H1 (cell line): ENCODE results near the gene LRP2BP. TPM values are rescaled to one million over a fixed set of nuclear protein-coding genes. Genes with fewer than 3 reads are reported as not detected.

Source experiments
- CTCF ChIA-PET: fragments of 300-600 bp; sonication (Branson Sonifier 250); formaldehyde crosslinking; loops from one replicate; lab custom pipeline; 2021; ENCODE audit not compliant: partially characterized antibody; lab: Charles Lee
- POLR2A ChIA-PET: fragments of 300-600 bp; sonication (Branson Sonifier 250); formaldehyde crosslinking; loops from one replicate; lab custom pipeline; 2021; ENCODE audit warnings: inconsistent platforms; ENCODE audit not compliant: partially characterized antibody; lab: Charles Lee
- DNase-seq, 2 experiments: peaks; one replicate each; pipeline versions ENCODE4 v3.0.0 to v3.0.0-alpha.2; 2010 to 2022; ENCODE audit warnings: low spot score in 2 of 2, low read depth in 1 of 2, mixed read lengths in 1 of 2
- FAIRE-seq: peaks from 2 replicates; lab custom pipeline; 2011; peaks lifted over from hg19 to GRCh38; lab: Jason Lieb, UNC
- H2AFZ ChIP-seq: 2 replicates; pipeline ENCODE4 v1.8.1; 2012; ENCODE audit warnings: low read length, inconsistent platforms
- H2AK5ac ChIP-seq: 2 replicates; pipeline ENCODE4 v1.6.1; 2013; ENCODE audit warnings: low read depth, low read length
- H2BK120ac ChIP-seq: replicated peaks from 2 replicates; pipeline ENCODE3; 2013; ENCODE audit warnings: low read depth, low read length, inconsistent platforms
- H2BK12ac ChIP-seq: 2 replicates; pipeline ENCODE4 v1.6.1; 2013; ENCODE audit warnings: low read depth, low read length
- H2BK15ac ChIP-seq: 2 replicates; pipeline ENCODE4 v1.6.1; 2013; ENCODE audit warnings: low read length
- H2BK20ac ChIP-seq: 2 replicates; pipeline ENCODE4 v1.6.1; 2013; ENCODE audit warnings: low read length
- H2BK5ac ChIP-seq: 2 replicates; pipeline ENCODE4 v1.6.1; 2013; ENCODE audit warnings: low read depth, low read length
- H3K14ac ChIP-seq: 2 replicates; pipeline ENCODE4 v1.6.1; 2013; ENCODE audit warnings: inconsistent platforms; ENCODE audit not compliant: insufficient read length
- H3K18ac ChIP-seq: 2 replicates; pipeline ENCODE4 v1.6.1; 2013; ENCODE audit warnings: low read length; ENCODE audit errors: extremely low read depth
- H3K23ac ChIP-seq: 2 replicates; pipeline ENCODE4 v1.6.1; 2013; ENCODE audit warnings: inconsistent platforms; ENCODE audit not compliant: insufficient read length
- H3K23me2 ChIP-seq: 2 replicates; pipeline ENCODE4 v1.6.1; 2013; ENCODE audit warnings: low read depth, low read length
- H3K27ac ChIP-seq: 2 replicates; pipeline ENCODE4 v1.6.1; 2011; ENCODE audit warnings: low read depth, low read length, inconsistent platforms
- H3K27me3 ChIP-seq, 4 experiments: replicated peaks in 1 of 4; 1 replicate in 1 of 4; 2 replicates in 3 of 4; pipeline versions ENCODE4 v1.6.1 to v1.8.1; 2011 to 2013; ENCODE audit warnings: low read length in 3 of 4, mild to moderate bottlenecking in 3 of 4, inconsistent platforms in 2 of 4, mixed read lengths in 2 of 4, moderate library complexity in 1 of 4; ENCODE audit not compliant: control insufficient read depth in 3 of 4, insufficient read depth in 3 of 4; ENCODE audit errors: extremely low read depth in 1 of 4
- H3K36me3 ChIP-seq, 4 experiments: 2 replicates each; pipeline versions ENCODE4 v1.6.1 to v1.8.1; 2011 to 2013; ENCODE audit warnings: mild to moderate bottlenecking in 4 of 4, low read length in 3 of 4, moderate library complexity in 2 of 4, control low read depth in 1 of 4, inconsistent platforms in 1 of 4; ENCODE audit not compliant: insufficient read depth in 4 of 4, control insufficient read depth in 2 of 4
- H3K4ac ChIP-seq: replicated peaks from 2 replicates; pipeline ENCODE3; 2013; ENCODE audit warnings: low read length, low read depth, mixed read lengths, inconsistent platforms; ENCODE audit not compliant: insufficient read length
- H3K4me1 ChIP-seq, 4 experiments: replicated peaks in 1 of 4; 1 replicate in 1 of 4; 2 replicates in 3 of 4; pipeline versions ENCODE4 v1.6.1 to v1.8.1; 2011 to 2013; ENCODE audit warnings: low read length in 3 of 4, inconsistent platforms in 2 of 4, mixed read lengths in 1 of 4; ENCODE audit not compliant: insufficient read depth in 4 of 4, control insufficient read depth in 3 of 4
- H3K4me2 ChIP-seq, 2 experiments: 2 replicates each; pipeline versions ENCODE4 v1.6.1 to v1.8.1; 2011 to 2013; ENCODE audit warnings: low read depth in 2 of 2, low read length in 2 of 2, control low read depth in 1 of 2, inconsistent platforms in 1 of 2, mild to moderate bottlenecking in 1 of 2; ENCODE audit not compliant: insufficient read depth in 1 of 2
- H3K4me3 ChIP-seq, 4 experiments: fragments of 200-600, 300-600 bp in 1 of 4; sonication (generic), shearing (Covaris generic), sonication (Bioruptor Twin) in 1 of 4; 2 replicates each; pipeline versions ENCODE4 v1.5.1 to v1.8.1; 2011 to 2016; ENCODE audit warnings: low read length in 4 of 4, low read depth in 3 of 4, control low read depth in 2 of 4, inconsistent platforms in 2 of 4, mild to moderate bottlenecking in 2 of 4, mixed read lengths in 1 of 4, moderate library complexity in 1 of 4; ENCODE audit not compliant: insufficient read depth in 2 of 4; ENCODE audit errors: extremely low read depth in 1 of 4
- H3K56ac ChIP-seq: replicated peaks from 2 replicates; pipeline ENCODE3; 2013; ENCODE audit warnings: low read depth, mild to moderate bottlenecking, mixed read lengths, low read length, inconsistent platforms; ENCODE audit not compliant: insufficient read length
- H3K79me1 ChIP-seq: 2 replicates; pipeline ENCODE4 v1.6.1; 2013; ENCODE audit warnings: low read depth, low read length, control low read depth
- H3K79me2 ChIP-seq, 2 experiments: 2 replicates each; pipeline versions ENCODE4 v1.6.1 to v1.8.1; 2012 to 2013; ENCODE audit warnings: low read length in 2 of 2, mild to moderate bottlenecking in 2 of 2, inconsistent platforms in 1 of 2; ENCODE audit not compliant: insufficient read depth in 2 of 2, control insufficient read depth in 1 of 2
- H3K9ac ChIP-seq, 4 experiments: replicated peaks in 1 of 4; 1 replicate in 1 of 4; 2 replicates in 3 of 4; pipeline versions ENCODE4 v1.6.1 to v1.8.1; 2011 to 2013; ENCODE audit warnings: low read depth in 3 of 4, low read length in 3 of 4, control low read depth in 2 of 4, mild to moderate bottlenecking in 2 of 4, moderate library complexity in 2 of 4, inconsistent platforms in 1 of 4; ENCODE audit errors: extremely low read depth in 1 of 4
- H3K9me3 ChIP-seq, 2 experiments: 2 replicates each; pipeline versions ENCODE4 v1.6.1 to v1.8.1; 2012 to 2013; ENCODE audit warnings: mild to moderate bottlenecking in 2 of 2, moderate library complexity in 2 of 2, control low read depth in 1 of 2, inconsistent platforms in 1 of 2, low read depth in 1 of 2, low read length in 1 of 2, mixed read lengths in 1 of 2; ENCODE audit not compliant: insufficient read depth in 2 of 2
- H4K20me1 ChIP-seq, 2 experiments: replicated peaks in 1 of 2; 2 replicates each; pipeline versions ENCODE3 to v1.8.1; 2011 to 2013; ENCODE audit warnings: inconsistent platforms in 2 of 2, low read length in 2 of 2, mild to moderate bottlenecking in 1 of 2; ENCODE audit not compliant: insufficient read depth in 2 of 2, control insufficient read depth in 1 of 2
- H4K5ac ChIP-seq: 2 replicates; pipeline ENCODE4 v1.6.1; 2013; ENCODE audit warnings: low read length, low read depth, mixed read lengths, inconsistent platforms; ENCODE audit not compliant: insufficient read length
- H4K8ac ChIP-seq: 2 replicates; pipeline ENCODE4 v1.8.0; 2013; ENCODE audit warnings: mild to moderate bottlenecking, moderate library complexity, low read length, inconsistent platforms; ENCODE audit not compliant: insufficient read depth; ENCODE audit errors: extremely low read depth
- H4K91ac ChIP-seq: replicated peaks from 2 replicates; pipeline ENCODE3; 2013; ENCODE audit warnings: low read length, mixed read lengths, inconsistent platforms; ENCODE audit not compliant: insufficient read length
- CBX5 ChIP-seq: fragments of 300-800, 300-1000 bp; sonication (generic); IDR thresholded peaks from 2 replicates; pipeline ENCODE4 v1.7.1; 2016; ENCODE audit warnings: antibody characterized with exemption, low read length, low read depth
- CHD1 ChIP-seq: IDR thresholded peaks from 2 replicates; pipeline ENCODE4 v1.6.1; 2012; ENCODE audit warnings: low read depth, low read length, improper control_type of control experiment
- JUND ChIP-seq: IDR thresholded peaks from 2 replicates; pipeline ENCODE4 v1.6.1; 2011; ENCODE audit warnings: mild to moderate bottlenecking, improper control_type of control experiment, low read length
- POLR2AphosphoS5 ChIP-seq: IDR thresholded peaks from 2 replicates; pipeline ENCODE4 v1.6.1; 2011; ENCODE audit warnings: low read depth, low read length
- RBBP5 ChIP-seq: IDR thresholded peaks from 2 replicates; pipeline ENCODE4 v1.7.1; 2012; ENCODE audit warnings: low read depth, mild to moderate bottlenecking, inconsistent platforms, low read length, moderate library complexity, borderline replicate concordance
- RNF2 ChIP-seq: fragments of 200-900, 300-1000 bp; sonication (generic); IDR thresholded peaks from 2 replicates; pipeline ENCODE4 v1.7.1; 2016; ENCODE audit warnings: borderline replicate concordance, low read depth, mild to moderate bottlenecking, antibody characterized with exemption, low read length; ENCODE audit not compliant: poor library complexity, severe bottlenecking; ENCODE audit errors: missing control alignments
- RXRA ChIP-seq: IDR thresholded peaks from 2 replicates; pipeline ENCODE4 v1.6.1; 2011; ENCODE audit warnings: low read depth, mild to moderate bottlenecking, low read length, moderate library complexity; ENCODE audit not compliant: insufficient read depth
- SIN3A ChIP-seq, 2 experiments: IDR thresholded peaks in 1 of 2; conservative IDR thresholded peaks in 1 of 2; 2 replicates each; pipeline ENCODE4 v1.6.1; 2011 to 2012; ENCODE audit warnings: low read length in 2 of 2, improper control_type of control experiment in 1 of 2, low read depth in 1 of 2, mild to moderate bottlenecking in 1 of 2
- SUZ12 ChIP-seq: fragments of 200-600 bp; sonication (generic); IDR thresholded peaks from 2 replicates; pipeline ENCODE4 v1.6.1; 2012; ENCODE audit warnings: mild to moderate bottlenecking, inconsistent platforms, low read length, moderate library complexity, mixed read lengths
- WGBS, 2 experiments: shearing (Covaris generic) in 1 of 2; methylation state at CpG; one replicate each; pipeline versions ENCODE4 v1.1.6 to v1.1.7; 2013 to 2015; ENCODE audit warnings: low lambda C conversion rate in 2 of 2, mixed read lengths in 2 of 2, inconsistent platforms in 1 of 2, low coverage in 1 of 2, missing lambda C conversion rate in 1 of 2; ENCODE audit not compliant: insufficient replicate concordance in 2 of 2, insufficient coverage in 1 of 2, insufficient read length in 1 of 2; ENCODE audit errors: extremely low coverage in 1 of 2, missing lambda C conversion rate in 1 of 2; 5-methylcytosine and 5-hydroxymethylcytosine counted together
- polyA plus RNA-seq, 7 experiments: library from polyadenylated mRNA; depleted of rRNA in 3 of 7; stranded (reverse) in 5 of 7; unstranded in 2 of 7; fragments of >200 nt in 5 of 7; fragments of 200-250 nt in 2 of 7; gene quantifications; 1 replicate in 5 of 7; 2 replicates in 1 of 7; 4 replicates in 1 of 7; pipeline versions ENCODE4 v1.2.1 to v1.2.3, GENCODE V29; 2011 to 2013; ENCODE audit warnings: missing spikeins in 2 of 7, mixed read lengths in 2 of 7
- total RNA-seq: library from RNA; stranded (reverse); fragmentation: NEBNext Ultra II Directional; extraction: Animal tissue kit (Norgen Biotek cat#: 25700); gene quantifications from 2 replicates; pipeline ENCODE4 v1.2.1, GENCODE V29; 2021

LRP2BP gene
- total and polyA plus RNA-seq, 2 of the 8 experiments (the other 6 are each of a cell fraction or from before 2014, with no cell fraction given) = 0.12 to 0.30 TPM

DNA sequence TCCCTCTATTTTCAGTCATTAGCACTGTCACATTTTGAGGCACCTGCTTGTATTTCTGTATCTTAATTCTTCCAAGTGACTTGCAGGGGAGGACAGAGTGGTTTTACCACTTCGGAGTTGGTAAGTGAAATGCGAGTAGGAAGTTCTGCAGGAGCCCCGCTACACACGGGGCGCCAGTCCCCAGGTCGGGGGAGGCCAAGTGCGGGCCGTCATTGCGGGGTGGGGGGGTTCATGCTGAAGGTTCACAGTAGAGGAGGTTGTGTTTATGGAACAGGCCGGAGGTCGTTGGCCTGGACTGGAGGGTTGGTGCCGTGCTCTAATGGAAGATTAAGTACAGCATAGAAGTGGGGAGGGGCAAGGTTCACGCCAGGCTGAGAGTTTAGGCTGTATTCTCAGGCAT is 44.0 kb downstream of the LRP2BP start:
- Histone ChIP-seq H2BK5ac (no peak overlapping the region), H2BK15ac (no peak overlapping the region), H2BK12ac (no peak overlapping the region), H4K20me1 (no peaks in the 10 kb centered on the region), H3K4me1 (peaks cover 0 to 9% (median 1%) of the 10 kb centered on the region in 4 experiments; a peak in 4 of 7 replicates), H2BK120ac (no peak overlapping the region), H3K27ac (no peak overlapping the region), H3K4me3 (no peak overlapping the region), H2BK20ac (no peak overlapping the region), H2AFZ (no peak overlapping the region), H3K4ac (no peak overlapping the region), H3K79me1 (no peaks in the 10 kb centered on the region), H4K8ac (no peak overlapping the region), H2AK5ac (no peak overlapping the region), H3K56ac (no peak overlapping the region), H3K79me2 (no peaks in the 10 kb centered on the region), H3K23ac (no peak overlapping the region), H3K9ac (no peak overlapping the region), H3K18ac (no peak overlapping the region), H3K36me3 (peaks cover 0 to 24% (median 1%) of the 10 kb centered on the region in 4 experiments; a peak in 5 of 8 replicates), H3K27me3 (no peaks in the 10 kb centered on the region), H3K14ac (no peak overlapping the region), H3K23me2 (no peaks in the 10 kb centered on the region), H4K91ac (no peak overlapping the region), H3K9me3 (no peaks in the 10 kb centered on the region), H4K5ac (no peak overlapping the region), H3K4me2 (no peak overlapping the region)
- FAIRE-seq = no peak
- POLR2A ChIA-PET = interaction anchor here (1.2 kb wide), 2 partner anchors 18 to 20 kb away, joined by 3 read pairs; no protein-coding TSS in a partner anchor
- DNase-seq = no peak
- CTCF ChIA-PET = no interaction called here
- 92% methylated on average over 12 of the region's 13 CpGs; no CpG with 5 or more reads in 1 of the 2 experiments for WGBS, 2 experiments
- TF ChIP-seq RBBP5 (no peak), POLR2AphosphoS5 (no peak), JUND (no peak), RXRA (no peak), CBX5 (no peak), RNF2 (no peak), SIN3A (conservative IDR thresholded peaks at IDR 0.05 in 1 of 2, IDR thresholded peaks at IDR 0.05 in 1 of 2; ENCODE audit: low read depth in 1 of 2, low read length in 2 of 2) (no peak), SUZ12 (no peak), CHD1 (no peak)
